Keratinocyte (primary cell): Measurements from ENCODE around the gene PTGES.

ENCODE experiments used
- CTCF ChIP-seq, 3 experiments: IDR thresholded peaks in 1 of 3; conservative IDR thresholded peaks in 1 of 3; optimal IDR thresholded peaks in 1 of 3; 2 replicates in 2 of 3; 3 replicates in 1 of 3; pipeline versions ENCODE3 to v1.5.1; 2011; ENCODE audit warnings: low read length in 3 of 3, mild to moderate bottlenecking in 3 of 3, moderate library complexity in 2 of 3, control low read depth in 1 of 3, inconsistent platforms in 1 of 3; ENCODE audit not compliant: insufficient read depth in 2 of 3; ENCODE audit errors: extremely low read depth in 1 of 3
- EZH2 ChIP-seq: IDR thresholded peaks from one replicate; pipeline ENCODE4 v1.6.1; 2012; ENCODE audit warnings: inconsistent platforms, mild to moderate bottlenecking, low read length, moderate library complexity

- peak; percentile 28 to 52 (median 41) for TF ChIP-seq CTCF (optimal IDR thresholded peaks at IDR 0.05 in 1 of 3, IDR thresholded peaks at IDR 0.05 in 1 of 3, conservative IDR thresholded peaks at IDR 0.05 in 1 of 3; ENCODE audit: extremely low read depth in 1 of 3, insufficient read depth in 2 of 3, low read length in 3 of 3)
- no peak for TF ChIP-seq EZH2
Observed at GRCh38 chr9:129720181-129720864, 32.5 kb downstream of the PTGES start.
